ENCODE measurements around the gene FAM111A.

The FAM111A gene

GRCh38 chr11:59144096-59144495 is 1.4 kb downstream of the FAM111A start:
- DNase-seq, result no peak

DNA sequence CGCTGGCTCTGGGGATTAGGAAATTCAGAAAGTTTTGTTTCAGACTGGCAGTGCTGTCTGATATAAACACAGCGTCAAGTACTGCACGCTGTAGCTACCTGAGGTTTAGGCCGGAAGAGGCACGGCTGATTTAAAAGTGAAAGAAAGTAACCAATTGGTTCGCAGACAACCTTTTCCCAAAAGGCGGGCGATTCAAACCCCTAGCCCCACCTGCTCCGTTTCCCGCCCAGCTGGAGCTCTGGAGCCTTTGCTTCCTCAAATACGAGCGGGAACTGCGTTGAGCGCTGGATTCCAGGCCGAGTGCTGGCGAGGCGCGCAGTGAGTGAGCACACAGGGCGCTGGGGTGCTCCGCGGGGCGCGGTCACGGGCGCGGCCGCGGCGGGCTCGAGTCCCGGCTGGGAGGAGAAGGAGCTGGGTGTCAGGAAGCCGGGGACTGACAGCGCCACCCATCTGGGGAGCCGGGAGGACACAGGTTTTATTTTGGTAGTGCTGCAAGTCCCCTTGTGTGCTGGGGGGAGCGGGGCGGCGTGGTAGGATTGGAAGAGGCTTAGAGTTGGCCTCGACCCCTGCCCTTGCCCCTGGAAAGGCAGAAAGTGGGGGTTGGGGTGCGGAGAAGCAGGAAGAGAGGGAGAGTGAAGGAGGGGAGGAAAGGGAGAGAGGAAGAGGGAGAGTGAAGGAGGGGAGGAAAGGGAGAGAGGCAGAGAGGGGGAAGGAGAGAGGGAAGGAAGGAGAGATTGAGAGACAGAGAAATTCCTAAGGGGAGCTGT is 2.1 kb downstream of the FAM111A start:
- peak; percentile 84 for DNase-seq

GRCh38 chr11:59145534-59145933 is 2.9 kb downstream of the FAM111A start:
- peak; percentile 53 for DNase-seq

GRCh38 chr11:59151761-59152160 is 9.1 kb downstream of the FAM111A start:
- DNase-seq, result no peak

GRCh38 chr11:59152312-59152951 is 9.8 kb downstream of the FAM111A start:
- no peak for DNase-seq

DNA sequence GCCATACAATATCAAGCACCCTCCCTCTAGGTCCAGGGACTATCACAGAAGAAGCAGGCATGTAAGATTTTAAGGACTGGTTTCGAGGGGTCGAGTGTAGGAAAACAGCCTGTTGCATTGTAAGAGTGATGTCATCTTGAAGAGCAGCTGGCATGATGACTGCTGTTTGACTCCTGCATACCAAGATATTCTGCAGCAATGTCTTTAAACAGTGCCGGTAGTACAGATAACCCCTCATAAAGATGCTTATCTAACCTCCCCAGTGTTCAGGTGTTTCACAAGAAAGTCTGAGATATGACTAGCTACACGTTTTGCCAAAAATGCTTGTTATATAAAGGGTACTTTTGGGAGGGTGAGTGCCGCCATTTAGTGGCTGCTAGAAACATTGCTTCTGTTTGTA is 12.0 kb downstream of the FAM111A start:
- no peak for DNase-seq

GRCh38 chr11:59157433-59157832 is 14.8 kb downstream of the FAM111A start:
- DNase-seq, result no peak

GRCh38 chr11:59158206-59159068 is 15.8 kb downstream of the FAM111A start:
- peak; percentile 70 for DNase-seq

DNA sequence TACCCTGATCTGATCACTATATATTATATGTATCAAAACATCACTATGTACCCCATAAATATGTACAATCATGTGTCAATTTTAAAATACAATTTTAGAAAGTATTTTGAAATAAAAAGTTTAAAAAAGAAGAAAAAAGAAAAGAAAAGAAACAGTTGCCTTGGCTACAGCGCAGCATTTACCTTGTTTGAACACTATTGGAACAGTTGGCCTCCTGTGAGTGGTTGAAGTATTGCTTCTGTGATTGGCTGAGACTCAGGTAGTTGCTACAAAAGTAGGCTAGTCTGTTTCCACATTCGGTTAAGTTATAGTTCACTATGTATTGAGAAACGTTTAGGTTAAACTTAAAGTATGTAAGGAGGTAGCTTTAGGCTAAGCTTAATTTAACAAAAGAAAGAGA is 21.4 kb downstream of the FAM111A start:
- no peak for DNase-seq

DNA sequence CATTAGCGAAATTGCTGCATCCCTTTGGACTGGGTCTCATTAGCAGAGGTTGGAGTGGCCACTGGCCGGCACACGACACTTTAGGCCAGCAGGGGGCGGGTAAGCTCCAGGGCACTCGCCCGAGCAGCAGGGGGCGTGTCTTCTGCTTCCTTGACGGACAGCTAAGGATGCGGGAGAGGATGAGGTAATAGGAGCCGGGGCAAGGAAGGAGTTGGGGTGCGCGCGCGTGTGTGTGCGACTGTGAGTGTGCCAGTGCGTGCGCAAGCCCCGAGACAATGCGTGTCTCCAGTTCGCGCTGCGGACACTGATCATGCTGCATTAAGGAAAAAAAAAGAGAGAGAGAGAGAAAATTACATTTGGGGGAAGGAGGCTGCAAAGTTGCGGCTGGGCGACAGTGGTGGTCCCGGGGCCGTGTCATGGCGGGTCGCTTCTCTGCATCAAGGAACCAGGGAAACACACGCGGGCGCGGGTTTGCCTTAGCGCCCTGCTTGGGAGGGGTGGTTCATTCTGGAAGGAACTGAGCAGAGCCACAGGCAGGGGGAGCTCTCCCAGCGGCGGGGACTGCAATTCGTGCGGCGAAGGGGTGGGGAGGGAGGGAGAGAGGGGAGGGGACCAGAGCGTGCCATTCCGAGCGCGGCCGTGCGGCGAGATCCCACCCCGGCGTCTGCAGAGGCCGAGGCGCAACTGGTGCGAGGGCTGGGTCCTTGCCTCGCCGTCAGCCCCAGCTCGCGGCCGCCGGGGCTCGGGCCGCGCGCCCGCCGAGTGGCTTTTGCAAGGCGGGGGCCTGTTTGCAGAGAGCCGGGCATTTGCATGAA is 29.1 kb downstream of the FAM111A start, which contains the start of gene DTX4:
DTX4 (plus strand) TSS at position 625 of the 815 bp plus-strand sequence. CDS start 464 bp downstream, outside the sequence.
- peak; percentile 86 for DNase-seq

GRCh38 chr11:59172345-59173079 is 29.9 kb downstream of the FAM111A start:
- no peak for DNase-seq

- peak; percentile 46 for DNase-seq
These were observed 30.7 kb downstream of the FAM111A start for GRCh38 chr11:59173080-59173963.

- peak; percentile 46 for DNase-seq
These were observed 31.5 kb downstream of the FAM111A start for GRCh38 chr11:59173964-59174663.

DNA sequence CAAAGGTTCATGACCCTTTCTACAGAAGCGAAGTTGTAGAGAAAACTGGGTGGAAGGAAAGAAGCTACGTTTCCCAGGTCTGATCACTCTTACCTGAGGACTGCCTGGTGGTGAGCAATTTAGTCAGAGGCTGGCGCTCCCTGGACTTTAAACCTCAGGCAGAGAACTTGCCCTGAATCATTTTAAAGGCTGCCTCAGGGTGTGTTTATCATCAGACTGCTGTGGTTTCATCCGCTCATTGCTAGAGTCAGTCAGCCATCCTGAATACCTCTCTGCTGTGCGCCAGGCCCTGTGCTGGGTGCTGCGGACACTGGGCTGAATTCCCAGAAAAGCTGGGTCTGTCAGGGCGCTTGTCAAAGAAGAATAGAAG is 32.0 kb downstream of the FAM111A start:
- peak; percentile 29 for DNase-seq

DNA sequence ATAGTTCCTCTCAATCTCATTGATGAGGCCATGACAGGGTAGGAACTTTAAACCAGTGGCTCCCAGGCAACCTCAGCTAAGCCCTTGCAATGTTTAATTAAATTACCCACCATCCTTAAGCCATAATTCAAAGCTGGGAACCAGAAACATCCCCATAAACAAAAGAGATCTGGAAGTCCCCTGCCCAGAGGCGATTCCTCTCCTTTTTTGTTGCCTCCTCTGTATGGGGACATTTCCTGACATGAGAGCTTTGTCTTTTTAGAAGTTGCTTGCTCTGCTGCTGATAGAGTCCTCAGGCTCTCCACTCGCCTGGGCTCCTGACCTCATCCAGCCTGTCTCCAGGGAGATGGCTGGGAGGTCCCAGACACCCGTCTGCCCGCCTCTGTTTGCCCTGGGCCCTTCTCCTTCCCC is 32.4 kb downstream of the FAM111A start:
- no peak for DNase-seq

- no peak for DNase-seq
These were observed 33.7 kb downstream of the FAM111A start for GRCh38 chr11:59176330-59176729.

DNA sequence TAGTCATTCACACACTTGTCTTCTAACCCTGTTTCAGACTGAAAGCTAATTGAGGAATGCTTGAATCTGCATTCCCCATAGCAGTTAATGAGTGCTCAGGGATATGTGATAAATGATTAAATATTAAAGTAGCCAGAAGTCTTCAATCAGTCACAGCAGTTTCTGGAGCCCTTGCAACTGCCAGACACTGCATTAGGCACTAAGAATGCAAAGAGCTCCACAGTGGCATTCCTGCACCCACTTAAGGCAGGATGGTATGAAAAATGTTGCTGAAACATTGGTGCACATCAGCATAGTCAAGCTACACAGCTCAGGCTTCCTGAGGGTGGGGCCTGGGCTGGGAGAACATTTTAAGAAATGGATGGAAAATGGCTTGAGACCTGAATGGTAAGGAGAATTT is 35.7 kb downstream of the FAM111A start:
- no peak for DNase-seq

- DNase-seq, result no peak
These were observed 36.5 kb downstream of the FAM111A start for GRCh38 chr11:59179121-59179520.

DNA sequence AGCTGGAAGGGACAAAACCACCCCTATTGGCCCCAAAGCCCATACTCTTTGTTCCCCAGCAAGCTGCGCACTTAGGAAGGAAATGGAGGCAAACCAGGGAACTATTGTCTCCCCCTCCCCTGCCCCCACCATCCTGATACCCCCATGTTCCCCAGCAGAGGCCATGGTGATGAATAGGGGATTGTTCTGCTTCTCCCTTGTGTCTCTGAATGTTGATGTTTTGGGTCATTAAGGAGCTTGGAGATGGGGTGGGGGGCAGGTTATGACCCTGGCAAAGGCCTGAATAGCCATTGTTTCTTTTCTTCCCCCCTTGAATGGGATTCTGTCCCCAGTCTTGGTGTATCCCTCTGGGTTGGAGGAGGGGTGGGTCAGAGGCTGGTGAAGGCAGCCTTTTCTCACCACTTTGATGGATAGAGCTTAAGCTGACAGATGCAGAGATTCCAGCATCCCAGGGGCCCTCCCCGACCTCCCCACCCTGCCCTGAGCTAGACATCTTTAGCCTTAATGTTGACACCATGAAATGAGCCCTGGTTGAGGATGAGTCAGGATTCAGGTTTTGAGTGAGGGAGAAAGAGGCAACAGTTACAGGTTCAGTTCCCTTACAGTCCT is 37.6 kb downstream of the FAM111A start:
- no peak for DNase-seq

Measured in fibroblast of skin of abdomen (primary cell).